ENCODE measurements around the gene ACSL4.

Gene ACSL4

DNA sequence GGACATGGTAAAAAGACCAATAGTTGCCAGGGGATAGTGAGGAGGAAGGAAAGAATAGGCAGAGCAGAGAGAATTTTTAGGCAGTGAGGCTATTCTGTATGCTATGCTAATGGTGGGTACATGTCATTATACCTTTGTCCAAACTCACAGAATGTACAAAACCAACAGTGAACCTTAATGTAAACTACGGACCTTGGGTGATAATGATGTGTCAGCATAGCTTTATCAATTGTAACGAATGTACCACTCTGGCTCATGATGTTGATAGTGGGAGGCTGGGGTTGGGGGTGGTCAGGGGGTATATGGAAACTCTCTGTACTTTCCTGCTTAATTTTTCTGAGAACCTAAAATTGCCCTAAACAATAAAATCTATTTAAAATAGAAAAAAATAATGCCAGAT is 37.7 kb upstream of the ACSL4 start:
- Histone ChIP-seq H3K4me3 (IDR thresholded peaks at IDR 0.05; ENCODE audit: insufficient read depth, low read depth, low read length) (no peak overlapping the region), H2AFZ (ENCODE audit: low read depth) (no peak overlapping the region), H3K27me3 (ENCODE audit: insufficient read depth, low read depth) (no peaks in the 10 kb centered on the region), H3K4me1 (ENCODE audit: low read depth, poor library complexity, severe bottlenecking) (no peaks in the 10 kb centered on the region), H3K4me2 (no peak overlapping the region), H3K27ac (no peak overlapping the region), H4K20me1 (ENCODE audit: insufficient read depth) (no peaks in the 10 kb centered on the region), H3K9ac (no peak overlapping the region), H3K36me3 (ENCODE audit: insufficient read depth) (no peaks in the 10 kb centered on the region), H3K79me2 (ENCODE audit: insufficient read depth, low read depth) (no peaks in the 10 kb centered on the region)
- TF ChIP-seq, protein P1, sequence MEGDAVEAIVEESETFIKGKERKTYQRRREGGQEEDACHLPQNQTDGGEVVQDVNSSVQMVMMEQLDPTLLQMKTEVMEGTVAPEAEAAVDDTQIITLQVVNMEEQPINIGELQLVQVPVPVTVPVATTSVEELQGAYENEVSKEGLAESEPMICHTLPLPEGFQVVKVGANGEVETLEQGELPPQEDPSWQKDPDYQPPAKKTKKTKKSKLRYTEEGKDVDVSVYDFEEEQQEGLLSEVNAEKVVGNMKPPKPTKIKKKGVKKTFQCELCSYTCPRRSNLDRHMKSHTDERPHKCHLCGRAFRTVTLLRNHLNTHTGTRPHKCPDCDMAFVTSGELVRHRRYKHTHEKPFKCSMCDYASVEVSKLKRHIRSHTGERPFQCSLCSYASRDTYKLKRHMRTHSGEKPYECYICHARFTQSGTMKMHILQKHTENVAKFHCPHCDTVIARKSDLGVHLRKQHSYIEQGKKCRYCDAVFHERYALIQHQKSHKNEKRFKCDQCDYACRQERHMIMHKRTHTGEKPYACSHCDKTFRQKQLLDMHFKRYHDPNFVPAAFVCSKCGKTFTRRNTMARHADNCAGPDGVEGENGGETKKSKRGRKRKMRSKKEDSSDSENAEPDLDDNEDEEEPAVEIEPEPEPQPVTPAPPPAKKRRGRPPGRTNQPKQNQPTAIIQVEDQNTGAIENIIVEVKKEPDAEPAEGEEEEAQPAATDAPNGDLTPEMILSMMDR (conservative IDR thresholded peaks at IDR 0.05; ENCODE audit: low read depth, low read length): no peak

DNA sequence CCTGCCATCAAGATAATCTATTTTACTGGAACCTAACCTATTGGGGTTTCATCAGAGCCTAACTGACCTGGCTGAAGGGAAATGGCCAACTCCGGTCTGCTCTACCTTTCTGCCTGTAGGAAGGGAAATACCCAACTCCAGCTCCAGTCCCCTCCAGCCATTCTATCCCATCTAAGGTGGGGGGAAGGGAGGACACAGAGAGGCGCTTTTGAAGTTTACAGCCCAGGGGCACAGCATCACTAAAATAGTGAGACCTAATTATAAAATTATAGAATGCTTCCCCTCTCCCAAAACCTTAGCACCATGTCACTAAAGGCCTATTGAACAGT is 27.8 kb upstream of the ACSL4 start:
- Histone ChIP-seq H3K36me3 (ENCODE audit: insufficient read depth) (no peaks in the 10 kb centered on the region), H4K20me1 (ENCODE audit: insufficient read depth) (no peaks in the 10 kb centered on the region), H3K27me3 (ENCODE audit: insufficient read depth, low read depth) (no peaks in the 10 kb centered on the region), H3K27ac (no peak overlapping the region), H3K4me2 (no peak overlapping the region), H2AFZ (ENCODE audit: low read depth) (no peak overlapping the region), H3K79me2 (ENCODE audit: insufficient read depth, low read depth) (no peaks in the 10 kb centered on the region), H3K9ac (no peak overlapping the region), H3K4me3 (IDR thresholded peaks at IDR 0.05; ENCODE audit: insufficient read depth, low read depth, low read length) (no peak overlapping the region), H3K4me1 (ENCODE audit: low read depth, poor library complexity, severe bottlenecking) (no peaks in the 10 kb centered on the region)
- TF ChIP-seq, protein P1 (conservative IDR thresholded peaks at IDR 0.05; ENCODE audit: low read depth, low read length): no peak

DNA sequence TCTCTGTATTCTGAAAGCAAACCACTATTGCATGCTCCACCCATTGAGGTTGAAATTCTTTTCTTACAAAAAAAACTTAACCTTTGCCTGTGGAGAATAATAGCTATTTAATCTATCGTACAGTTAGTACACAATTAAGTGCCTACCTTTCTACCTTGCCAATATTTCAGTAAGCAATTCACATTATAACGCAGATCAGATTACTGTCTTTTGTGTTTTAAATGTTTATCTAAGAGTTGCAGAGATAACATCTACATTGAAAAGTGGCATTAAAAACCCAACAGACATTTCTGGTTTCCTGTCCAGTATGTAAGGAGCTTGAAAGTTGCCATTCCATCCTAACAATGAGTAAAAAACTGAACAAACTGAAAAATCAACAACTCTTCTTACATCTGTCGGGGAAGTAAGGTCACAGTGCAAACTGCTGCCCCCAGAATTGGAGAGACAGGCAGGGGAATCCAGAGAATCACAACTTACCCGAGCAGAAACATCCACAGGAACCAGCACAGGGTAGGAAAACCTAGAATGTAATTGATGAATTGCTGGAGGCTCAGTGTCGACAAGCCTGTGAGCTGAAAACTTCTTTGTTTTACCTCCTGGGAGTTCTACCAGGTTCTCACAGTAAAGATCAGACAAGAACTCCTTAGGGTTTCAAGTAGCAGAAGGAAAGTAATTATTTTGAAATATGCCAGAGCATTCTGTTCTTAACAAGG is 27.3 kb upstream of the ACSL4 start:
- TF ChIP-seq, protein P1 (conservative IDR thresholded peaks at IDR 0.05; ENCODE audit: low read depth, low read length): no peak
- Histone ChIP-seq H3K79me2 (ENCODE audit: insufficient read depth, low read depth) (no peaks in the 10 kb centered on the region), H3K4me1 (ENCODE audit: low read depth, poor library complexity, severe bottlenecking) (no peaks in the 10 kb centered on the region), H3K4me2 (no peak overlapping the region), H3K27me3 (ENCODE audit: insufficient read depth, low read depth) (no peaks in the 10 kb centered on the region), H4K20me1 (ENCODE audit: insufficient read depth) (no peaks in the 10 kb centered on the region), H3K4me3 (IDR thresholded peaks at IDR 0.05; ENCODE audit: insufficient read depth, low read depth, low read length) (no peak overlapping the region), H3K27ac (no peak overlapping the region), H3K36me3 (ENCODE audit: insufficient read depth) (no peaks in the 10 kb centered on the region), H2AFZ (ENCODE audit: low read depth) (no peak overlapping the region), H3K9ac (no peak overlapping the region)

DNA sequence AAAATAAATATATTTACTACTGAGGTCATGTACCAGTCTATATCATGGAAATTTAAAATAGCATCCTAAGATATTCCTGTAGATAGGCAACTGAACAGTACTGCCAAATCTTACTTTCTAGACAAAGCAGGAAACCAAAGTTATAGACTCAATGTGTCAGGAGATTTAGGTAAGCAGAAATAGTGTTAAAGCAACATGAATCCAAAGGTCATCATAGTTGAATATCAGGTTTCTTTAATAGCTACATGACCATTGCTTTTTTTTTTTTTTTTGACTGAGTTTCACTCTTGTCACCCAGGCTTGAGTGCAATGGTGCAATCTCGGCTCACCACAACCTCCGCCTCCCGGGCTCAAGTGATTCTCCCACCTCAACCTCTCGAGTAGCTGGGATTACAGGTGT is 20.2 kb upstream of the ACSL4 start:
- no peak overlapping the region for H3K9ac ChIP-seq
- H3K4me3 ChIP-seq (IDR thresholded peaks at IDR 0.05; ENCODE audit: insufficient read depth, low read depth, low read length): no peak overlapping the region
- no peaks in the 10 kb centered on the region for H3K4me1 ChIP-seq (ENCODE audit: low read depth, poor library complexity, severe bottlenecking)
- no peak overlapping the region for H3K4me2 ChIP-seq
- no peaks in the 10 kb centered on the region for H3K79me2 ChIP-seq (ENCODE audit: insufficient read depth, low read depth)
- no peaks in the 10 kb centered on the region for H4K20me1 ChIP-seq (ENCODE audit: insufficient read depth)
- no peaks in the 10 kb centered on the region for H3K36me3 ChIP-seq (ENCODE audit: insufficient read depth)
- no peaks in the 10 kb centered on the region for H3K27me3 ChIP-seq (ENCODE audit: insufficient read depth, low read depth)
- TF ChIP-seq, protein P1 (conservative IDR thresholded peaks at IDR 0.05; ENCODE audit: low read depth, low read length): no peak
- H2AFZ ChIP-seq (ENCODE audit: low read depth): no peak overlapping the region
- no peak overlapping the region for H3K27ac ChIP-seq

Data from KMS-11 (cell line).